Measurements from ENCODE around the gene HOXD1.

Gene HOXD1

GRCh38 chr2:176151442-176152287 is 36.8 kb upstream of the HOXD1 start, which contains the start of gene HOXD4:
TSS of gene HOXD4 (plus strand) at chr2:176151550. CDS start at chr2:176151634, 84 bp downstream.
- no peak for DNase-seq (ENCODE audit: low spot score)
- H2BK15ac ChIP-seq (ENCODE audit: low read length): no peak within 1 kb of the TSS

GRCh38 chr2:176152350-176153181 is 35.9 kb upstream of the HOXD1 start:
- Histone ChIP-seq H4K91ac (ENCODE audit: low read depth, low read length, poor library complexity) (no peak overlapping the region), H3K4ac (ENCODE audit: low read length) (no peak overlapping the region), H3K27me3 (ENCODE audit: control insufficient read depth in 3 of 3, insufficient read depth in 3 of 3, low read depth in 1 of 3, low read length in 3 of 3) (peaks cover 74 to 100% (median 97%) of the 10 kb centered on the region in 3 experiments), H4K8ac (ENCODE audit: low read depth, low read length) (no peak overlapping the region), H3K23ac (ENCODE audit: low read depth, low read length, poor library complexity) (no peak overlapping the region), H3K27ac (replicated peaks; ENCODE audit: low read length) (no peak overlapping the region), H2BK12ac (ENCODE audit: low read length) (no peak overlapping the region), H2BK120ac (ENCODE audit: low read depth, low read length) (no peak overlapping the region), H2BK15ac (ENCODE audit: low read length) (no peak overlapping the region), H3K36me3 (replicated peaks in 1 of 2; ENCODE audit: control insufficient read depth in 2 of 2, insufficient read depth in 2 of 2, low read length in 2 of 2) (no peaks in the 10 kb centered on the region), H2AK5ac (ENCODE audit: low read depth, low read length) (no peak overlapping the region), H3K14ac (ENCODE audit: low read length) (no peak overlapping the region), H3K9me3 (replicated peaks in 1 of 2; ENCODE audit: control insufficient read depth in 2 of 2, insufficient read depth in 1 of 2, low read depth in 1 of 2, low read length in 2 of 2) (peaks cover 0 to 10% of the 10 kb centered on the region in 2 donors), H3K4me1 (ENCODE audit: control insufficient read depth in 2 of 2, insufficient read depth in 1 of 2, low read depth in 1 of 2, low read length in 2 of 2) (peaks cover 0 to 2% of the 10 kb centered on the region in 2 donors), H3K4me3 (ENCODE audit: low read length in 2 of 2) (no peak overlapping the region), H3K79me1 (ENCODE audit: low read depth, low read length) (no peaks in the 10 kb centered on the region), H3K4me2 (ENCODE audit: insufficient read depth, low read length, poor library complexity, severe bottlenecking) (no peak overlapping the region), H2AFZ (ENCODE audit: low read length) (peak overlapping the region; percentile 49), H2BK5ac (ENCODE audit: low read length) (no peak overlapping the region), H3K9ac (ENCODE audit: low read depth, low read length, poor library complexity) (no peak overlapping the region), H3K18ac (ENCODE audit: low read length) (no peak overlapping the region)
- DNase-seq (ENCODE audit: low spot score): no peak
- WGBS, 2 donors (ENCODE audit: extremely low coverage in 2 of 2, insufficient read length in 2 of 2, insufficient replicate concordance in 1 of 2): no CpG with 5 or more reads among the region's 48 CpGs

More at GRCh38 chr2:176151442-176152287, 36.8 kb upstream of the HOXD1 start, which contains the start of gene HOXD4:
- Histone ChIP-seq H3K27me3 (ENCODE audit: control insufficient read depth in 3 of 3, insufficient read depth in 3 of 3, low read depth in 1 of 3, low read length in 3 of 3) (peaks cover 69 to 100% (median 97%) of the 10 kb centered on the region in 3 experiments), H4K91ac (ENCODE audit: low read depth, low read length, poor library complexity) (no peak within 1 kb of the TSS), H3K4me2 (ENCODE audit: insufficient read depth, low read length, poor library complexity, severe bottlenecking) (no peak within 1 kb of the TSS), H2BK12ac (ENCODE audit: low read length) (no peak within 1 kb of the TSS), H3K4me1 (ENCODE audit: control insufficient read depth in 2 of 2, insufficient read depth in 1 of 2, low read depth in 1 of 2, low read length in 2 of 2) (no peaks in the 10 kb centered on the region), H3K36me3 (replicated peaks in 1 of 2; ENCODE audit: control insufficient read depth in 2 of 2, insufficient read depth in 2 of 2, low read length in 2 of 2) (no peaks in the 10 kb centered on the region), H2BK120ac (ENCODE audit: low read depth, low read length) (no peak within 1 kb of the TSS), H3K18ac (ENCODE audit: low read length) (no peak within 1 kb of the TSS), H4K8ac (ENCODE audit: low read depth, low read length) (no peak within 1 kb of the TSS), H2BK5ac (ENCODE audit: low read length) (no peak within 1 kb of the TSS), H3K4ac (ENCODE audit: low read length) (no peak within 1 kb of the TSS), H2AFZ (ENCODE audit: low read length) (peak within 1 kb of the TSS; percentile 54), H3K9me3 (replicated peaks in 1 of 2; ENCODE audit: control insufficient read depth in 2 of 2, insufficient read depth in 1 of 2, low read depth in 1 of 2, low read length in 2 of 2) (peaks cover 0 to 11% of the 10 kb centered on the region in 2 donors), H3K4me3 (ENCODE audit: low read length in 2 of 2) (no peak within 1 kb of the TSS), H3K79me1 (ENCODE audit: low read depth, low read length) (no peaks in the 10 kb centered on the region), H2AK5ac (ENCODE audit: low read depth, low read length) (no peak within 1 kb of the TSS), H3K23ac (ENCODE audit: low read depth, low read length, poor library complexity) (peak within 1 kb of the TSS; percentile 59), H3K27ac (replicated peaks; ENCODE audit: low read length) (no peak within 1 kb of the TSS), H3K9ac (ENCODE audit: low read depth, low read length, poor library complexity) (no peak within 1 kb of the TSS), H3K14ac (ENCODE audit: low read length) (no peak within 1 kb of the TSS)
- no CpG with 5 or more reads among the region's 55 CpGs for WGBS, 2 donors (ENCODE audit: extremely low coverage in 2 of 2, insufficient read length in 2 of 2, insufficient replicate concordance in 1 of 2)

- Histone ChIP-seq H3K14ac (ENCODE audit: low read length) (no peak overlapping the region), H3K79me1 (ENCODE audit: low read depth, low read length) (no peaks in the 10 kb centered on the region), H2AK5ac (ENCODE audit: low read depth, low read length) (no peak overlapping the region), H2BK12ac (ENCODE audit: low read length) (no peak overlapping the region), H3K23ac (ENCODE audit: low read depth, low read length, poor library complexity) (no peak overlapping the region), H2BK5ac (ENCODE audit: low read length) (no peak overlapping the region), H3K4me1 (ENCODE audit: control insufficient read depth in 2 of 2, insufficient read depth in 1 of 2, low read depth in 1 of 2, low read length in 2 of 2) (peaks cover 0 to 9% of the 10 kb centered on the region in 2 donors), H3K4me2 (ENCODE audit: insufficient read depth, low read length, poor library complexity, severe bottlenecking) (no peak overlapping the region), H2BK15ac (ENCODE audit: low read length) (no peak overlapping the region), H3K9me3 (replicated peaks in 1 of 2; ENCODE audit: control insufficient read depth in 2 of 2, insufficient read depth in 1 of 2, low read depth in 1 of 2, low read length in 2 of 2) (peaks cover 0 to 8% of the 10 kb centered on the region in 2 donors), H3K18ac (ENCODE audit: low read length) (no peak overlapping the region), H4K91ac (ENCODE audit: low read depth, low read length, poor library complexity) (no peak overlapping the region), H2BK120ac (ENCODE audit: low read depth, low read length) (no peak overlapping the region), H2AFZ (ENCODE audit: low read length) (no peak overlapping the region), H4K8ac (ENCODE audit: low read depth, low read length) (no peak overlapping the region), H3K4me3 (ENCODE audit: low read length in 2 of 2) (no peak overlapping the region), H3K27me3 (ENCODE audit: control insufficient read depth in 3 of 3, insufficient read depth in 3 of 3, low read depth in 1 of 3, low read length in 3 of 3) (peaks cover 70 to 100% (median 97%) of the 10 kb centered on the region in 3 experiments), H3K27ac (replicated peaks; ENCODE audit: low read length) (no peak overlapping the region), H3K9ac (ENCODE audit: low read depth, low read length, poor library complexity) (no peak overlapping the region), H3K4ac (ENCODE audit: low read length) (no peak overlapping the region), H3K36me3 (replicated peaks in 1 of 2; ENCODE audit: control insufficient read depth in 2 of 2, insufficient read depth in 2 of 2, low read length in 2 of 2) (no peaks in the 10 kb centered on the region)
- no CpG with 5 or more reads among the region's 11 CpGs for WGBS, 2 donors (ENCODE audit: extremely low coverage in 2 of 2, insufficient read length in 2 of 2, insufficient replicate concordance in 1 of 2)
- DNase-seq (ENCODE audit: low spot score): no peak
These were observed 33.8 kb upstream of the HOXD1 start for GRCh38 chr2:176154576-176155252.
